Ramos (cell line): ENCODE measurements around the gene NAGA.
"Not testable (repeated sequence)": the region's sequence is repeated elsewhere in the genome, so short reads cannot be mapped to it uniquely, and the experiment has no call there.

Source experiments
- in situ Hi-C: fragments of 300-500 bp; cut with MboI; formaldehyde crosslinking; loops from one replicate; pipeline ENCODE4 v1.14.3; 2022; ENCODE audit warnings: low sequenced_read_pairs; ENCODE audit not compliant: unreplicated experiment

Gene NAGA

DNA sequence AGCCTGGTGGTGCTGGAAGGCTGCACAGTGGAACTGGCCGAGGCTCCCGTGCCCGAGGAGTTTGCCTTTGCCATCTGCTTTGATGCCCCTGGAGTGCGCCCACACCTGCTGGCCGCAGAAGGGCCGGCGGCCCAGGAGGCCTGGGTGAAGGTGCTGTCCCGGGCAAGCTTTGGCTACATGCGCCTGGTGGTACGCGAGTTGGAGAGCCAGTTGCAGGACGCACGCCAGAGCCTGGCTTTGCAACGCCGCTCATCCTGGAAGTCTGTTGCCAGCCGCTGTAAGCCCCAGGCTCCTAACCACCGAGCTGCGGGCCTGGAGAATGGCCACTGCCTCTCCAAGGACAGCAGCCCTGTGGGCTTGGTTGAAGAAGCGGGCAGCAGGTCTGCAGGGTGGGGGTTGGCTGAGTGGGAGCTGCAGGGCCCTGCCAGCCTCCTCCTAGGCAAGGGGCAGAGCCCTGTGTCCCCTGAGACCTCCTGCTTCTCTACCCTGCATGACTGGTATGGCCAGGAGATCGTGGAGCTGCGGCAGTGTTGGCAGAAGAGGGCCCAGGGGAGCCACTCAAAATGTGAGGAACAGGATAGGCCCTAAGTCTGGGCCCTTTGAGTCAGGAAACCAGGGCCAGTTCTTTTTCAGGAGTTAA, 7.0 kb upstream of the NAGA start:
- in situ Hi-C loops: loop anchor here (25.0 kb wide), 1 partner anchor 265 kb away; the partner anchor contains the start of gene CCDC134

DNA sequence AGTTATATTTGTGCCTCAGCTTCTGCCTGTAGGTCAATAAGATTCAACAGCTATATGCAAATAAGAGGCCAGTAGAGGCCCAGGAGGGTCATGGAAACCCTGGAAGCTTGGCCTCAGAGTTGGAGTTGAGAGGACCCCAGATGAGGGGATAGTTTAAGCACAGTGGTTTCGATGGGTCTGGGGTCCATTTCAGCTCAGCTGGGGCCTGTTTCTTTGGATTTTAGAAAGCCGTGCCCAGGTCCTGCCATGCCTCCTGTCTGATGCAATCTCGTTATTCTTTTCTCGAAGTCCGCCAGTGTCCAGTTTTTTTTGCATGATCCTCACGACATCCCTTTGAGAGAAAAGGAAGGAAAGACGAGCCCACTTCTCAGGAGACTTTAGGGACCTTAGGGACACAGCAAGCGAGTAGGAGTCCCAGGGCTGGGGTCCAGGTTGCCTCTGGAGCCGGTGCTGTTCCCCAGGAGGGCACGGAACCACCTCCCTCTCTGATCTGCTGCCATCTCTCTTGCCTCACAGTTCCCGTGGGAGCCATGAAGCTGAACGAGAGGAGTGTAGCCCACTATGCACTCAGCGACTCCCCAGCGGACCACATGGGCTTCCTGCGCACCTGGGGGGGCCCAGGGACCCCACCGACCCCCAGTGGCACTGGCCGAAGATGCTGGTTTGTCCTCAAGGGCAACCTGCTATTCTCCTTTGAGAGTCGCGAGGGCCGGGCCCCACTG, 6.3 kb upstream of the NAGA start:
- in situ Hi-C loops: loop anchor here (25.0 kb wide), 1 partner anchor 265 kb away; the partner anchor contains the start of gene CCDC134

DNA sequence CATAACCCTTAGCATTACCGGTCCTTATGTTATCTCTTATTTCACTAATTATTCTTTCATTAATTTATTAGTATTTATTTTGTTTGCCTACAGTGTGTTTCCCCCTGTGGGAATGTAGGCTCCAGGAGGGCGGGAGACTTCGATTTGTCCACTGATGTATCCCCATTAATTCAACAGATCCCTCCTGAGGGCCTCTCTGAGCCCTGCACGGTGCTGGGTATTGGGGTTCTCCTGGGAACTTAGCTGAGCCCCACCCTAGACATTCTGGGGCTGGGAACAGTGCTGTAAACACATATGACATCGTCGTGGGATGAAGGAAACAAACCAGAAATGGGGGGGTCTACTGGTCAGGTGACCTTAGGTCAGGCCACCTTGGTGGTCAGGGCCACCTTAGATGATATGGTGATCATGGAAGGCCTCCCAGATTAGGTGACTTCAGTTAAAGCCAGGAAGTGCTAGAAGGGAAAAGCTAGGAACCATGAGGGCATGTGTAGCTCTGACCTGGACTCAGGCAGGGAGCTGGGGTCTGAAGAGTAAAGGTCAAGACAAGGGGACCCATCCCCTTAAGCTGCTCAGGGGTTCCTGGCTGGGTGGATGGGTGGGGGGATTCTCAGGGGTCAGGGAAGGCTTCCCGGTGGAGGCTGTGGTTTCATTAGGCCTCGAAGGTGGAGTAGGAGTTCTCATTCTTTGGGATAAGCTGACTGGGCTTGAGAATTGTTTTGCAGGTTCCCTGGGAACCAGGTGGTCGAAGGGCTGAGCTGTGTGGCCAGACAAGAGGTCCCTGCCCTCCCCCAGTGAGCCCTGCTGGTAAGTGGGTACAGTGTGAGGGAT, 4.4 kb upstream of the NAGA start:
- in situ Hi-C loops: loop anchor here (25.0 kb wide), 1 partner anchor 263 kb away; the partner anchor contains the start of gene CCDC134

GRCh38 chr22:42074132-42074811, 3.7 kb upstream of the NAGA start, which contains the start of gene PHETA2:
Gene PHETA2 (plus strand): TSS chr22:42074248. CDS start chr22:42077294, 3,046 bp downstream.
- in situ Hi-C loops: no loop called here

GRCh38 chr22:42073621-42074041, 3.0 kb upstream of the NAGA start:
- in situ Hi-C loops: no loop called here

DNA sequence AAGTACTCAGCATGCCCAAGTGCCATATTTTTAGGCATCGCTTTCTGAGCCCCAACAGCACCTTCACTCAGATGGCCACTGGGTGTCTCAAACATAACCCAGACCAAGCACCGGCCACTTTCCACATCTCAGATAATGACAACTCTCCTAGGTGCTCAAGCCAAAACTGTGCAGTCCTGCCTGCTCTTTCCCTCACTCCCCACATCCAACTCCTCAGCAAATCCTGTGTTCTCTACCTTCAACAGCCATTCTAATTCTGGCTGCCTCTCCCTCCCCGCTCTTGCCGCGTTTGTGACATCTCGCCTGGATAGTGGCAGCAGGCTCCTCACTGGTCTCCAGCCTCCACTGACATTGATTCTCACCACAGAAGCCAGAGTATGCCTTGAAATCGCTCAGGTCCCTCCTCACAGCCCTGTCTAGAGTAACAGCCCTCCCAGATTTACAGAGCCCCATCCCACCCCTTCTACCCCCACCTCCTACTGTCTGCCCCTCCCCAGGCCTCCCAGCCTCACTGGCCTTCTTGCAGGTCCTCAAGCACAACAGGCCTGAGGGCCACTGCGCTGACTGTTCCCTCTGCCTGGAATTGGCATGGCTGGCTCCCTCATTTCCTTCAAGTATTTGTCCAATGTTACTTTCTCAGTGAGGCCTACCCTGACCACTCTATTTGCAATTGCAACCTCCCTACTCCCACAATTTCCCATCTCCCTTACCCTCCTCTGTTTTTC, 2.2 kb upstream of the NAGA start:
- in situ Hi-C loops: no loop called here

DNA sequence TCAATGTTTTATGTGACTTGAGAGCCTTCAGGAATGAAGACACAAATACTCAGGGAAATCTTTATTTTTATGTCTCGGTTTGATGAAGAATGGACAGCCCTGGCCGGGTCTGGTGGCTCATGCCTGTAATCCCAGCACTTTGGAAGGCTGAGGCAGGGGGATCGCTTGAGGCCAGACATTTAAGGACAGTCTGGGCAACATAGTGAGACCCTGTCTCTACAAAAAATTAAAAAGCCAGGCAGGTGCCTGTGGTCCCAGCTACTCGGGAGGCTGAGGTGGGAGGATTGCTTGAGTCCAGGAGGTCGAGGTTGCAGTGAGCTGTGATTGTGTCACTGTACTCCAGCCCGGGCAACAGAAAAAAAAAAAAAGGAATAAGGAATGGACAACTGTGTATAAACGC, 896 bp upstream of the NAGA start:
- in situ Hi-C loops: not testable (repeated sequence)

- in situ Hi-C loops: no loop called here
Observed at GRCh38 chr22:42069801-42070516, 653 bp downstream of the NAGA start.

- in situ Hi-C loops: no loop called here
Observed at GRCh38 chr22:42068291-42068690, 2.3 kb downstream of the NAGA start.

DNA sequence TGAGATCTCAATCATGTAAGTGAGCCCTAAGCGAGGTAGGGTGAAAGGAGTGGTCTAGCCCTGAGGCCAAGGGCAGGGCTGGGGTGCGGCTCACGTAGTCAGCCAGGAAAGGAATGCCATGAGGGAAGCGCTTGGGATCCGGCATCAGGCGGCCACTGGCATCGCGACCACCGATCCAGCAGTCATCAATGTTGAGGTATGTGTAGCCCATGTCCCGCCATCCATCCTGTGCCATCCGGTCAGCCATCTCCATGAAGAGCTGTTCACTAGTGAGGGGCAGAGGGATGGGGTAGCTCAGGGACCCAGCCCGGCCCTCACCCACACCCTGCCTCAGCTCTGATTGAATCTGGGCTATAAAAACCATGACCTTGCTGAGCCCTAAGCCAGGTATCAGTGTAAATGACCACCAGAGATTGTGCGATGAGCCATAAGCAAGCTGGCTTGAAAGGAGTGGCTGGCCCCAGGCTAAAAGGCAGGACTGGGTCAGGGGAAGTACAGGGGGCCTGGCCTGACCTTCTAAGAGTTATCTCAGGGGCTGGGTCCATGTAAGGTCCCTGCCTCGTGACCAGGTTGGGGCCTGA, 2.9 kb downstream of the NAGA start:
- in situ Hi-C loops: no loop called here

GRCh38 chr22:42066937-42067336, 3.7 kb downstream of the NAGA start:
- in situ Hi-C loops: no loop called here

DNA sequence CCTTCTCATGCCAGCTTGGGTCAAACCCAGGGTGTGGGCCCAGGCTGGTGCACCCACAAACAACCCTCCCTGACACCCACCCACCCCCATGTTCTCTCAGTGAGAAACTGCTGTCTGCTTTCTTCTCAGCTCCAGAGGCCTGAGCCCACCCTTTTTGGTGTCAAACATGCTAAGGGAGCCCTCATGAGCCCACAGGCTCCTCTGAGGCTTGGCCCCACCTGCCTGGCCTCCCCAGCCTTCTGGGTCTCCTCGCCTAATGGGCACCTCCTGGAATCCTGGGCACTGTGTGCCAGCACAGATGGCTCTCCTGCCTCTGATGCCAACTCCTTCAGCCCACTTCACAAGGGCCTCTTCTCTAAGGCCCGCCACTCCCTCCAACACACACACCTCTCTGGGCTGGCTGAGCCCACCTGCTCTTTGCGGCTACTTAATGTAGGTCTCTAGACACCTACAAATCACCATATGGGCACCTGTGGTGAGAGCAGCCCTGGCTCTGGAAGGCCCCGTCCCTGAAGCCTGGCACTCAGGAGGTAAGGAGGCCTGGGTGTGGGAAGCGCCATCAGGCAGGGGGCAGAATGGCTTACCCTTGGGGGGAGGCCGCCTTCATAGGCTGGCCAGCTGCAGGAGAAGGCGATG, 4.4 kb downstream of the NAGA start:
- in situ Hi-C loops: no loop called here

- in situ Hi-C loops: no loop called here
Observed at GRCh38 chr22:42065438-42066125, 5.0 kb downstream of the NAGA start.

DNA sequence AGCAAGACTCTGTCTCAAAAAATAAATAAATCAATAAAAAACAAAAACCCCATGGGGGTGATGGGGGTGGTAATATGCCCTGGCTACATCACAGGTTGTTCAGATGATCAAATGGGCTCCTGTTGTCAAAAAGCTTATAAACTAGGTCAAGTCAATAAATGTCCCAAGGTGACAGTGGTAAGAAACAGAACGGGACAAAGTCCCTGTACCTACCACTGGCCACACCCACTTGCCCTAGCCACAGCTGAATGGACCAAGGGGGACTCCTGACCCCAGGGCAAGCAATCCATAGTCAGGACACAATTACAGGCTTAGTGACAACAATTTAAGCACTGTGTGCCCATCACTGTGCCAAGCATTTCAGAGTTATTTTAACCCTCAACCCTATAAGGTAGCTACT, 6.0 kb downstream of the NAGA start:
- in situ Hi-C loops: no loop called here

- in situ Hi-C loops: no loop called here
Observed at GRCh38 chr22:42062506-42063170, 8.0 kb downstream of the NAGA start.

DNA sequence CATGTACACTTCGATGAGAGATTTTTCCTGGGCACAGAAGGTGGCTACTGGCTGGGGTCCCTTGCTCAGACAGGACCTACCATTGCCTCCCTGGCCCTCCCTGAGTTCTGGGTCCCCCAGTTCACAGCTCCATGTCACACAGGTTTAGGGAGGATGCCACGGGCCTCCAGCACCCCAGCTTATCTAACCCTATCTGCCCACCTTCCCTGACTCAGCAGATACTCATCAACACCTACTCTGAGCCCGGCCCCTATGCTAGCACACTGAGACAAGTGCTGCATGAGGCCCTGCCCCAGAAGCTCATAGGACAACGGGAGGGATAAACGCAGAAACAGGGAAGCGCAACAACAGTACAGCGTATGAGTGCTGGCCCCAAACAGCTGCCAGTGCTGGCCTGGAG, 9.6 kb downstream of the NAGA start:
- in situ Hi-C loops: no loop called here

- in situ Hi-C loops: no loop called here
Observed at GRCh38 chr22:42060489-42060888, 10.1 kb downstream of the NAGA start.
